Measurements from ENCODE around the gene KIF1B. TPM values are rescaled to one million over a fixed set of nuclear protein-coding genes. Genes with fewer than 3 reads are reported as not detected.

KIF1B gene
- total and polyA plus RNA-seq, 2 experiments from 2014 or later = 21.5 to 68.4 TPM

DNA sequence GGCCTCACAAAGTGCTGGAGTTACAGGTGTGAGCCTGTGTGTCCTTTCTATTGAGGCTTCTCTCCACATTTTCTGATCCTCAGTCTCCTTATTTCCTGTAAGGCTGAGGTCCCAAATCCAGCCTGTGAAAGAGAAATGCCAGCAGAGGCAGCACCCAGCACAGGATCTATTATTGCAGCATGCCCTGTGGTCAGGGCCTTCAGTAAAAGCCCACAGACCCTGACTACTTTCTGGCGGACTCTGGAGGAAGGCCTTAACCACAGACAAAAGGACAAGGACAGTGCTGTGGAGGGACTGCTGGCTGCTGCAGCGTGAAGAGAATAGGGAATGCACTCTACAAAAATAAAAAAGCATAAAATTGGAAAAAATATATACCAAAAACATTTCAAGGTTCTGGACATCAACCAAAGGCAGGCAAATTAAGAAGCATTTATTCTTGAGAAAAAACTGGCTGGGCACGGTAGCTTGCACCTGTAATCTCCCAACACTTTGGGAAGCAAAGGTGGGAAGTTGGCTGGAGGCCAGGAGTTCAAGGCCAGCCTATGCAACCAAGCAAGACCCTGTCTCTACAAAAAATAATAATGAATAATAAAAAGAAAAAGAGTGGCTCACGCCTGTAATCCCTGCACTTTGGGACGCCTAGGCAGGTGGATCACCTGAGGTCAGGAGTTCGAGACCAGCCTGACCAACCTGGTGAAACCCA is 179.1 kb downstream of the KIF1B start:
- Histone ChIP-seq H4K20me1 (replicated peaks; ENCODE audit: insufficient read depth) (no peaks in the 10 kb centered on the region), H3K79me2 (replicated peaks; ENCODE audit: insufficient read depth) (no peaks in the 10 kb centered on the region), H3K36me3 (ENCODE audit: insufficient read depth) (no peaks in the 10 kb centered on the region), H2AFZ (no peak overlapping the region), H3K4me1 (ENCODE audit: insufficient read depth) (peaks cover 10% of the 10 kb centered on the region; the same call in 1 of the 2 replicates), H3K9me2 (ENCODE audit: insufficient read depth) (no peaks in the 10 kb centered on the region), H3K4me2 (no peak overlapping the region), H3K27me3 (ENCODE audit: insufficient read depth) (no peaks in the 10 kb centered on the region), H3K27ac (ENCODE audit: low read depth) (peak overlapping the region; percentile 72; the same call in 1 of the 2 replicates), H3F3A (replicated peaks; ENCODE audit: low read depth) (no peaks in the 10 kb centered on the region), H3K4me3 (no peak overlapping the region)
- Mint-ChIP-seq H3K4me1 (peaks cover 12% of the 10 kb centered on the region), H3K27me3 (ENCODE audit: insufficient read depth, low read depth, poor library complexity) (no peaks in the 10 kb centered on the region), H3K4me3 (no peak overlapping the region), H3K36me3 (ENCODE audit: low read depth) (peaks cover 20% of the 10 kb centered on the region; the same call in 2 of the 3 replicates), H3K9me3 (peaks cover 7% of the 10 kb centered on the region), H3K27ac (0 out of 2 replicates have a peak overlapping the region, but pooled peaks have one; percentile 67)
- no peak for ATAC-seq
- TF ChIP-seq NANOG (IDR thresholded peaks at IDR 0.05; ENCODE audit: borderline replicate concordance) (no peak), POLR2AphosphoS5 (IDR thresholded peaks at IDR 0.05; ENCODE audit: low read depth) (no peak), EZH2 (IDR thresholded peaks at IDR 0.05; ENCODE audit: low read depth, unreplicated experiment) (no peak), ZNF114 (CRISPR knock-in tag; IDR thresholded peaks at IDR 0.05) (no peak), STAT1 (IDR thresholded peaks at IDR 0.05; ENCODE audit: unreplicated experiment) (no peak), EZH2phosphoT487 (IDR thresholded peaks at IDR 0.05; ENCODE audit: unreplicated experiment) (no peak), CREB1 (CRISPR knock-in tag; IDR thresholded peaks at IDR 0.05; ENCODE audit: low read depth) (no peak), ZNF331 (CRISPR knock-in tag; IDR thresholded peaks at IDR 0.05; ENCODE audit: low read depth) (no peak), JUNB (IDR thresholded peaks at IDR 0.05; ENCODE audit: unreplicated experiment) (no peak)
- TF ChIP-seq, protein P1, sequence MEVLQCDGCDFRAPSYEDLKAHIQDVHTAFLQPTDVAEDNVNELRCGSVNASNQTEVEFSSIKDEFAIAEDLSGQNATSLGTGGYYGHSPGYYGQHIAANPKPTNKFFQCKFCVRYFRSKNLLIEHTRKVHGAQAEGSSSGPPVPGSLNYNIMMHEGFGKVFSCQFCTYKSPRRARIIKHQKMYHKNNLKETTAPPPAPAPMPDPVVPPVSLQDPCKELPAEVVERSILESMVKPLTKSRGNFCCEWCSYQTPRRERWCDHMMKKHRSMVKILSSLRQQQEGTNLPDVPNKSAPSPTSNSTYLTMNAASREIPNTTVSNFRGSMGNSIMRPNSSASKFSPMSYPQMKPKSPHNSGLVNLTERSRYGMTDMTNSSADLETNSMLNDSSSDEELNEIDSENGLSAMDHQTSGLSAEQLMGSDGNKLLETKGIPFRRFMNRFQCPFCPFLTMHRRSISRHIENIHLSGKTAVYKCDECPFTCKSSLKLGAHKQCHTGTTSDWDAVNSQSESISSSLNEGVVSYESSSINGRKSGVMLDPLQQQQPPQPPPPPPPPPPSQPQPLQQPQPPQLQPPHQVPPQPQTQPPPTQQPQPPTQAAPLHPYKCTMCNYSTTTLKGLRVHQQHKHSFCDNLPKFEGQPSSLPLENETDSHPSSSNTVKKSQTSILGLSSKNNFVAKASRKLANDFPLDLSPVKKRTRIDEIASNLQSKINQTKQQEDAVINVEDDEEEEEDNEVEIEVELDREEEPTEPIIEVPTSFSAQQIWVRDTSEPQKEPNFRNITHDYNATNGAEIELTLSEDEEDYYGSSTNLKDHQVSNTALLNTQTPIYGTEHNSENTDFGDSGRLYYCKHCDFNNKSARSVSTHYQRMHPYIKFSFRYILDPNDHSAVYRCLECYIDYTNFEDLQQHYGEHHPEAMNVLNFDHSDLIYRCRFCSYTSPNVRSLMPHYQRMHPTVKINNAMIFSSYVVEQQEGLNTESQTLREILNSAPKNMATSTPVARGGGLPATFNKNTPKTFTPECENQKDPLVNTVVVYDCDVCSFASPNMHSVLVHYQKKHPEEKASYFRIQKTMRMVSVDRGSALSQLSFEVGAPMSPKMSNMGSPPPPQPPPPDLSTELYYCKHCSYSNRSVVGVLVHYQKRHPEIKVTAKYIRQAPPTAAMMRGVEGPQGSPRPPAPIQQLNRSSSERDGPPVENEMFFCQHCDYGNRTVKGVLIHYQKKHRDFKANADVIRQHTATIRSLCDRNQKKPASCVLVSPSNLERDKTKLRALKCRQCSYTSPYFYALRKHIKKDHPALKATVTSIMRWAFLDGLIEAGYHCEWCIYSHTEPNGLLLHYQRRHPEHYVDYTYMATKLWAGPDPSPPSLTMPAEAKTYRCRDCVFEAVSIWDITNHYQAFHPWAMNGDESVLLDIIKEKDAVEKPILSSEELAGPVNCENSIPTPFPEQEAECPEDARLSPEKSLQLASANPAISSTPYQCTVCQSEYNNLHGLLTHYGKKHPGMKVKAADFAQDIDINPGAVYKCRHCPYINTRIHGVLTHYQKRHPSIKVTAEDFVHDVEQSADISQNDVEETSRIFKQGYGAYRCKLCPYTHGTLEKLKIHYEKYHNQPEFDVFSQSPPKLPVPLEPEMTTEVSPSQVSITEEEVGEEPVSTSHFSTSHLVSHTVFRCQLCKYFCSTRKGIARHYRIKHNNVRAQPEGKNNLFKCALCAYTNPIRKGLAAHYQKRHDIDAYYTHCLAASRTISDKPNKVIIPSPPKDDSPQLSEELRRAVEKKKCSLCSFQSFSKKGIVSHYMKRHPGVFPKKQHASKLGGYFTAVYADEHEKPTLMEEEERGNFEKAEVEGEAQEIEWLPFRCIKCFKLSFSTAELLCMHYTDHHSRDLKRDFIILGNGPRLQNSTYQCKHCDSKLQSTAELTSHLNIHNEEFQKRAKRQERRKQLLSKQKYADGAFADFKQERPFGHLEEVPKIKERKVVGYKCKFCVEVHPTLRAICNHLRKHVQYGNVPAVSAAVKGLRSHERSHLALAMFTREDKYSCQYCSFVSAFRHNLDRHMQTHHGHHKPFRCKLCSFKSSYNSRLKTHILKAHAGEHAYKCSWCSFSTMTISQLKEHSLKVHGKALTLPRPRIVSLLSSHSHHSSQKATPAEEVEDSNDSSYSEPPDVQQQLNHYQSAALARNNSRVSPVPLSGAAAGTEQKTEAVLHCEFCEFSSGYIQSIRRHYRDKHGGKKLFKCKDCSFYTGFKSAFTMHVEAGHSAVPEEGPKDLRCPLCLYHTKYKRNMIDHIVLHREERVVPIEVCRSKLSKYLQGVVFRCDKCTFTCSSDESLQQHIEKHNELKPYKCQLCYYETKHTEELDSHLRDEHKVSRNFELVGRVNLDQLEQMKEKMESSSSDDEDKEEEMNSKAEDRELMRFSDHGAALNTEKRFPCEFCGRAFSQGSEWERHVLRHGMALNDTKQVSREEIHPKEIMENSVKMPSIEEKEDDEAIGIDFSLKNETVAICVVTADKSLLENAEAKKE (CRISPR knock-in tag; IDR thresholded peaks at IDR 0.05) = no peak
- TF ChIP-seq, protein P2, sequence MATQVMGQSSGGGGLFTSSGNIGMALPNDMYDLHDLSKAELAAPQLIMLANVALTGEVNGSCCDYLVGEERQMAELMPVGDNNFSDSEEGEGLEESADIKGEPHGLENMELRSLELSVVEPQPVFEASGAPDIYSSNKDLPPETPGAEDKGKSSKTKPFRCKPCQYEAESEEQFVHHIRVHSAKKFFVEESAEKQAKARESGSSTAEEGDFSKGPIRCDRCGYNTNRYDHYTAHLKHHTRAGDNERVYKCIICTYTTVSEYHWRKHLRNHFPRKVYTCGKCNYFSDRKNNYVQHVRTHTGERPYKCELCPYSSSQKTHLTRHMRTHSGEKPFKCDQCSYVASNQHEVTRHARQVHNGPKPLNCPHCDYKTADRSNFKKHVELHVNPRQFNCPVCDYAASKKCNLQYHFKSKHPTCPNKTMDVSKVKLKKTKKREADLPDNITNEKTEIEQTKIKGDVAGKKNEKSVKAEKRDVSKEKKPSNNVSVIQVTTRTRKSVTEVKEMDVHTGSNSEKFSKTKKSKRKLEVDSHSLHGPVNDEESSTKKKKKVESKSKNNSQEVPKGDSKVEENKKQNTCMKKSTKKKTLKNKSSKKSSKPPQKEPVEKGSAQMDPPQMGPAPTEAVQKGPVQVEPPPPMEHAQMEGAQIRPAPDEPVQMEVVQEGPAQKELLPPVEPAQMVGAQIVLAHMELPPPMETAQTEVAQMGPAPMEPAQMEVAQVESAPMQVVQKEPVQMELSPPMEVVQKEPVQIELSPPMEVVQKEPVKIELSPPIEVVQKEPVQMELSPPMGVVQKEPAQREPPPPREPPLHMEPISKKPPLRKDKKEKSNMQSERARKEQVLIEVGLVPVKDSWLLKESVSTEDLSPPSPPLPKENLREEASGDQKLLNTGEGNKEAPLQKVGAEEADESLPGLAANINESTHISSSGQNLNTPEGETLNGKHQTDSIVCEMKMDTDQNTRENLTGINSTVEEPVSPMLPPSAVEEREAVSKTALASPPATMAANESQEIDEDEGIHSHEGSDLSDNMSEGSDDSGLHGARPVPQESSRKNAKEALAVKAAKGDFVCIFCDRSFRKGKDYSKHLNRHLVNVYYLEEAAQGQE (IDR thresholded peaks at IDR 0.05; ENCODE audit: unreplicated experiment) = no peak
- TF ChIP-seq, protein P3, sequence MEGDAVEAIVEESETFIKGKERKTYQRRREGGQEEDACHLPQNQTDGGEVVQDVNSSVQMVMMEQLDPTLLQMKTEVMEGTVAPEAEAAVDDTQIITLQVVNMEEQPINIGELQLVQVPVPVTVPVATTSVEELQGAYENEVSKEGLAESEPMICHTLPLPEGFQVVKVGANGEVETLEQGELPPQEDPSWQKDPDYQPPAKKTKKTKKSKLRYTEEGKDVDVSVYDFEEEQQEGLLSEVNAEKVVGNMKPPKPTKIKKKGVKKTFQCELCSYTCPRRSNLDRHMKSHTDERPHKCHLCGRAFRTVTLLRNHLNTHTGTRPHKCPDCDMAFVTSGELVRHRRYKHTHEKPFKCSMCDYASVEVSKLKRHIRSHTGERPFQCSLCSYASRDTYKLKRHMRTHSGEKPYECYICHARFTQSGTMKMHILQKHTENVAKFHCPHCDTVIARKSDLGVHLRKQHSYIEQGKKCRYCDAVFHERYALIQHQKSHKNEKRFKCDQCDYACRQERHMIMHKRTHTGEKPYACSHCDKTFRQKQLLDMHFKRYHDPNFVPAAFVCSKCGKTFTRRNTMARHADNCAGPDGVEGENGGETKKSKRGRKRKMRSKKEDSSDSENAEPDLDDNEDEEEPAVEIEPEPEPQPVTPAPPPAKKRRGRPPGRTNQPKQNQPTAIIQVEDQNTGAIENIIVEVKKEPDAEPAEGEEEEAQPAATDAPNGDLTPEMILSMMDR (conservative IDR thresholded peaks at IDR 0.05; ENCODE audit: low read depth in 2 of 2) = no peak
- TF ChIP-seq, protein P4, sequence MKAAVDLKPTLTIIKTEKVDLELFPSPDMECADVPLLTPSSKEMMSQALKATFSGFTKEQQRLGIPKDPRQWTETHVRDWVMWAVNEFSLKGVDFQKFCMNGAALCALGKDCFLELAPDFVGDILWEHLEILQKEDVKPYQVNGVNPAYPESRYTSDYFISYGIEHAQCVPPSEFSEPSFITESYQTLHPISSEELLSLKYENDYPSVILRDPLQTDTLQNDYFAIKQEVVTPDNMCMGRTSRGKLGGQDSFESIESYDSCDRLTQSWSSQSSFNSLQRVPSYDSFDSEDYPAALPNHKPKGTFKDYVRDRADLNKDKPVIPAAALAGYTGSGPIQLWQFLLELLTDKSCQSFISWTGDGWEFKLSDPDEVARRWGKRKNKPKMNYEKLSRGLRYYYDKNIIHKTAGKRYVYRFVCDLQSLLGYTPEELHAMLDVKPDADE (IDR thresholded peaks at IDR 0.05) = no peak
- DNase-seq (ENCODE audit: low spot score) = no peak
